SK-N-SH treated with all-trans-retinoic acid at 6 μM for 48 hours (cell line): ENCODE results near the gene FHL3.
"Not testable (repeated sequence)": the region's sequence is repeated elsewhere in the genome, so short reads cannot be mapped to it uniquely, and the experiment has no call there.

Experiments
- ATAC-seq: fragments of 200-7000 bp; cut with Tn5 transposase; 3 replicates; pipeline ENCODE4 v1.9.1; 2020; ENCODE audit warnings: mild to moderate bottlenecking, moderate library complexity
- ARNTL ChIP-seq: fragments of 450-650 bp; formaldehyde crosslinking; IDR thresholded peaks from 2 replicates; pipeline ENCODE4 v1.5.0; 2020; ENCODE audit warnings: low read depth, mild to moderate bottlenecking, moderate library complexity, borderline replicate concordance
- BACH2 ChIP-seq: fragments of 250-450 bp; sonication (Bioruptor Pico); IDR thresholded peaks from 2 replicates; pipeline ENCODE4 v1.9.0; 2021; ENCODE audit warnings: mild to moderate bottlenecking, borderline replicate concordance
- CREB5 ChIP-seq: fragments of 250-450 bp; sonication (Bioruptor Pico); IDR thresholded peaks from 2 replicates; pipeline ENCODE4 v1.5.1; 2020; ENCODE audit warnings: low read depth, mild to moderate bottlenecking, moderate library complexity
- CSDC2 ChIP-seq: fragments of 250-450 bp; sonication (Bioruptor Pico); IDR thresholded peaks from 2 replicates; pipeline ENCODE4 v1.5.0; 2020; ENCODE audit warnings: mild to moderate bottlenecking, moderate library complexity
- CSRNP3 ChIP-seq: fragments of 250-450 bp; sonication (Bioruptor Pico); IDR thresholded peaks from 2 replicates; pipeline ENCODE4 v1.5.1; 2021; ENCODE audit warnings: mild to moderate bottlenecking, moderate library complexity
- GLIS3 ChIP-seq: fragments of 250-450 bp; sonication (Bioruptor Pico); IDR thresholded peaks from 2 replicates; pipeline ENCODE4 v1.5.0; 2020; ENCODE audit warnings: mild to moderate bottlenecking, moderate library complexity
- ISL1 ChIP-seq: fragments of 250-450 bp; sonication (Bioruptor Pico); IDR thresholded peaks from 2 replicates; pipeline ENCODE4 v2.1.2; 2022; ENCODE audit warnings: mild to moderate bottlenecking, moderate library complexity
- OSR1 ChIP-seq: fragments of 250-450 bp; sonication (Bioruptor Pico); IDR thresholded peaks from 2 replicates; pipeline ENCODE4 v1.8.0; 2022; ENCODE audit warnings: moderate library complexity, mild to moderate bottlenecking, inconsistent platforms
- PATZ1 ChIP-seq: fragments of 250-450 bp; sonication (Bioruptor Pico); IDR thresholded peaks from 2 replicates; pipeline ENCODE4 v1.8.0; 2020; ENCODE audit warnings: mild to moderate bottlenecking, moderate library complexity, borderline replicate concordance
- PPARA ChIP-seq: fragments of 250-450 bp; sonication (Bioruptor Pico); IDR thresholded peaks from 2 replicates; pipeline ENCODE4 v1.5.0; 2020; ENCODE audit warnings: mild to moderate bottlenecking, borderline replicate concordance
- RARB ChIP-seq: fragments of 250-450 bp; sonication (Bioruptor Pico); IDR thresholded peaks from 2 replicates; pipeline ENCODE4 v1.8.0; 2021; ENCODE audit warnings: mild to moderate bottlenecking, moderate library complexity
- SNAI2 ChIP-seq: fragments of 250-450 bp; sonication (Bioruptor Pico); IDR thresholded peaks from 2 replicates; pipeline ENCODE4 v1.5.0; 2020; ENCODE audit warnings: mild to moderate bottlenecking, moderate library complexity
- TCF4 ChIP-seq: fragments of 250-450 bp; sonication (Bioruptor Pico); IDR thresholded peaks from 2 replicates; pipeline ENCODE4 v1.8.0; 2021; ENCODE audit warnings: mild to moderate bottlenecking, moderate library complexity, borderline replicate concordance
- TOX ChIP-seq: fragments of 250-450 bp; sonication (Bioruptor Pico); IDR thresholded peaks from 2 replicates; pipeline ENCODE4 v1.8.0; 2021; ENCODE audit warnings: mild to moderate bottlenecking, moderate library complexity, borderline replicate concordance
- TSHZ2 ChIP-seq: fragments of 250-450 bp; sonication (Bioruptor Pico); IDR thresholded peaks from 2 replicates; pipeline ENCODE4 v1.5.0; 2020; ENCODE audit warnings: mild to moderate bottlenecking, moderate library complexity
- ZC3H10 ChIP-seq: fragments of 250-450 bp; sonication (Bioruptor Pico); IDR thresholded peaks from 2 replicates; pipeline ENCODE4 v1.5.1; 2021; ENCODE audit warnings: mild to moderate bottlenecking, moderate library complexity
- ZFP3 ChIP-seq: fragments of 250-450 bp; sonication (Bioruptor Pico); IDR thresholded peaks from 2 replicates; pipeline ENCODE4 v1.5.0; 2020; ENCODE audit warnings: mild to moderate bottlenecking, moderate library complexity
- ZFP30 ChIP-seq: fragments of 450-650 bp; formaldehyde crosslinking; IDR thresholded peaks from 2 replicates; pipeline ENCODE4 v1.5.0; 2022; ENCODE audit warnings: mild to moderate bottlenecking, moderate library complexity
- ZNF565 ChIP-seq: fragments of 450-650 bp; formaldehyde crosslinking; conservative IDR thresholded peaks from 2 replicates; pipeline ENCODE4 v1.5.0; 2020; ENCODE audit warnings: low read depth, mild to moderate bottlenecking, moderate library complexity
- ZNF8 ChIP-seq: fragments of 450-650 bp; formaldehyde crosslinking; IDR thresholded peaks from 2 replicates; pipeline ENCODE4 v1.5.0; 2020; ENCODE audit warnings: mild to moderate bottlenecking, moderate library complexity

The FHL3 gene

GRCh38 chr1:37974567-37974966 is 30.7 kb downstream of the FHL3 start:
- no peak for TF ChIP-seq ZNF565 (CRISPR knock-in tag)
- no peak for TF ChIP-seq ZFP30
- no peak for TF ChIP-seq GLIS3 (CRISPR knock-in tag)
- TF ChIP-seq PATZ1, result no peak
- no peak for TF ChIP-seq SNAI2 (CRISPR knock-in tag)
- no peak for TF ChIP-seq BACH2 (CRISPR knock-in tag)
- TF ChIP-seq CSDC2 (CRISPR knock-in tag), result no peak
- TF ChIP-seq PPARA, result no peak
- no peak for TF ChIP-seq CSRNP3 (CRISPR knock-in tag)
- no peak for TF ChIP-seq TCF4 (CRISPR knock-in tag)
- no peak for TF ChIP-seq ZC3H10 (CRISPR knock-in tag)
- no peak for TF ChIP-seq TSHZ2 (CRISPR knock-in tag)
- TF ChIP-seq CREB5 (CRISPR knock-in tag), result no peak
- no peak for TF ChIP-seq ISL1 (CRISPR knock-in tag)
- no peak for TF ChIP-seq OSR1 (CRISPR knock-in tag)
- no peak for TF ChIP-seq ZFP3 (CRISPR knock-in tag)
- TF ChIP-seq ARNTL (CRISPR knock-in tag), result no peak
- no peak for TF ChIP-seq RARB (CRISPR knock-in tag)
- ATAC-seq, result no peak

- ATAC-seq, result not testable (repeated sequence)
Measured at GRCh38 chr1:37973684-37974083, 31.6 kb downstream of the FHL3 start.

GRCh38 chr1:37965301-37965700 is 40.0 kb downstream of the FHL3 start:
- TF ChIP-seq ARNTL (CRISPR knock-in tag) (no peak), TCF4 (CRISPR knock-in tag) (no peak)
- TF ChIP-seq, all 23 proteins: peak for 0
- ATAC-seq, result no peak

GRCh38 chr1:37964106-37964505 is 41.2 kb downstream of the FHL3 start:
- not testable (repeated sequence) for ATAC-seq

GRCh38 chr1:37958690-37959089 is 46.6 kb downstream of the FHL3 start:
- peak; percentile 95 for ATAC-seq
- TF ChIP-seq TSHZ2 (CRISPR knock-in tag), result no peak
- TF ChIP-seq OSR1 (CRISPR knock-in tag), result no peak
- no peak for TF ChIP-seq ISL1 (CRISPR knock-in tag)
- no peak for TF ChIP-seq RARB (CRISPR knock-in tag)
- TF ChIP-seq CREB5 (CRISPR knock-in tag), result no peak
- no peak for TF ChIP-seq CSDC2 (CRISPR knock-in tag)
- TF ChIP-seq ZNF8, result no peak
- TF ChIP-seq PATZ1, result no peak
- no peak for TF ChIP-seq TOX (CRISPR knock-in tag)
- TF ChIP-seq TCF4 (CRISPR knock-in tag), result no peak
- TF ChIP-seq ZNF565 (CRISPR knock-in tag), result no peak
